Measurements from ENCODE around the gene CDC42BPB.
"Not testable (repeated sequence)": the region's sequence is repeated elsewhere in the genome, so short reads cannot be mapped to it uniquely, and the experiment has no call there.

Gene CDC42BPB

GRCh38 chr14:103055695-103056094, 1.7 kb downstream of the CDC42BPB start:
- Histone ChIP-seq H3K4me1 (peaks cover 0 to 72% (median 33%) of the 10 kb centered on the region in 4 donors), H3K27me3 (no peaks in the 10 kb centered on the region), H3K9me3 (no peaks in the 10 kb centered on the region), H3K4me3 (peak overlapping the region; percentile 93 to 100), H3K36me3 (no peaks in the 10 kb centered on the region), H3K27ac (peak overlapping the region; percentile 90 to 97)
- intact Hi-C loops (cut with DNase I; ENCODE audit: low total_unique reads): no loop called here
- DNase-seq: no peak
- no peak for TF ChIP-seq CTCF (IDR thresholded peaks at IDR 0.05)

- intact Hi-C loops (cut with DNase I; ENCODE audit: low total_unique reads): no loop called here
- Histone ChIP-seq H3K36me3 (no peaks in the 10 kb centered on the region), H3K9me3 (no peaks in the 10 kb centered on the region), H3K4me1 (peaks cover 0 to 68% (median 20%) of the 10 kb centered on the region in 4 donors), H3K27ac (no peak overlapping the region), H3K4me3 (no peak overlapping the region), H3K27me3 (no peaks in the 10 kb centered on the region)
- DNase-seq: peak in 1 of 2 donors; percentile 15
- TF ChIP-seq CTCF (IDR thresholded peaks at IDR 0.05): no peak
Observed at GRCh38 chr14:103052407-103052806, 4.9 kb downstream of the CDC42BPB start.

DNA sequence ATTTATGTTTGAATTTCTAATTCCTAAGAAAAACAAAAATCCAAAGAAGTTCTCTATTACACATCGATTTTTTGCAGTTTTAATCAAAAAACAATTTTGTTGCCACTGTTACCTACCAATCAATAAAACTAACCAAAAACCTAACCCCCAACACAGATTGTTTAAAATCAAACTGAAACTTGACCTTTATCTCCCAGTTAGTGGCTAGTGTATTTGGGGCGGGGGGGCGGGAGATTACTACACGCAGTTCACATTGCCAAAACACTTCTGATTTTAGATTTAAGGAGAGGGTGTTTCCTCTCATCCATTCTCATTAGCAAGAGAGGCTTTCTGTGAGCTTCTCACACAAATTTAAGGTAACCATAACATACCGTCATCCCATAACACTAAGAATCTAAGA, 6.4 kb downstream of the CDC42BPB start:
- H3K9me3 ChIP-seq: no peaks in the 10 kb centered on the region
- H3K36me3 ChIP-seq: no peaks in the 10 kb centered on the region
- no peak for DNase-seq
- H3K4me1 ChIP-seq: peaks cover 0 to 74% (median 17%) of the 10 kb centered on the region in 4 donors
- intact Hi-C loops (cut with DNase I; ENCODE audit: low total_unique reads): no loop called here
- H3K27me3 ChIP-seq: no peaks in the 10 kb centered on the region
- no peak overlapping the region for H3K4me3 ChIP-seq
- no peak for TF ChIP-seq CTCF (IDR thresholded peaks at IDR 0.05)
- no peak overlapping the region for H3K27ac ChIP-seq

GRCh38 chr14:103047453-103047852, 9.9 kb downstream of the CDC42BPB start:
- H3K9me3 ChIP-seq; DNase-seq; H3K27ac ChIP-seq; H3K36me3 ChIP-seq; H3K4me3 ChIP-seq; H3K27me3 ChIP-seq; intact Hi-C loops (cut with DNase I; ENCODE audit: low total_unique reads): not testable (repeated sequence)
- peaks cover 0 to 62% (median 13%) of the 10 kb centered on the region in 4 donors for H3K4me1 ChIP-seq

GRCh38 chr14:103045371-103045869, 11.9 kb downstream of the CDC42BPB start:
- intact Hi-C loops (cut with DNase I; ENCODE audit: low total_unique reads): no loop called here
- Histone ChIP-seq H3K27me3 (no peaks in the 10 kb centered on the region), H3K4me3 (no peak overlapping the region), H3K9me3 (no peaks in the 10 kb centered on the region), H3K27ac (no peak overlapping the region), H3K36me3 (peaks cover 6 to 13% (median 13%) of the 10 kb centered on the region in 3 donors), H3K4me1 (peaks cover 0 to 43% (median 13%) of the 10 kb centered on the region in 4 donors)
- DNase-seq: no peak
- no peak for TF ChIP-seq CTCF (IDR thresholded peaks at IDR 0.05)

GRCh38 chr14:103043257-103044015, 13.9 kb downstream of the CDC42BPB start:
- Histone ChIP-seq H3K27me3 (no peaks in the 10 kb centered on the region), H3K27ac (no peak overlapping the region), H3K9me3 (no peaks in the 10 kb centered on the region), H3K36me3 (peaks cover 6 to 13% (median 13%) of the 10 kb centered on the region in 3 donors), H3K4me3 (no peak overlapping the region), H3K4me1 (peaks cover 0 to 29% (median 11%) of the 10 kb centered on the region in 4 donors)
- no peak for DNase-seq
- intact Hi-C loops (cut with DNase I; ENCODE audit: low total_unique reads): no loop called here
- TF ChIP-seq CTCF (IDR thresholded peaks at IDR 0.05): no peak
